NT2/D1 (cell line): ENCODE measurements around the gene ZNF71.

Experiments
- SUZ12 ChIP-seq: IDR thresholded peaks from 2 replicates; pipeline ENCODE4 v1.6.1; 2011; ENCODE audit not compliant: insufficient read length, insufficient read depth; ENCODE audit errors: extremely low read depth
- ZNF274 ChIP-seq: IDR thresholded peaks from 2 replicates; pipeline ENCODE4 v1.6.1; 2011; ENCODE audit warnings: mild to moderate bottlenecking, low read depth, low read length

DNA sequence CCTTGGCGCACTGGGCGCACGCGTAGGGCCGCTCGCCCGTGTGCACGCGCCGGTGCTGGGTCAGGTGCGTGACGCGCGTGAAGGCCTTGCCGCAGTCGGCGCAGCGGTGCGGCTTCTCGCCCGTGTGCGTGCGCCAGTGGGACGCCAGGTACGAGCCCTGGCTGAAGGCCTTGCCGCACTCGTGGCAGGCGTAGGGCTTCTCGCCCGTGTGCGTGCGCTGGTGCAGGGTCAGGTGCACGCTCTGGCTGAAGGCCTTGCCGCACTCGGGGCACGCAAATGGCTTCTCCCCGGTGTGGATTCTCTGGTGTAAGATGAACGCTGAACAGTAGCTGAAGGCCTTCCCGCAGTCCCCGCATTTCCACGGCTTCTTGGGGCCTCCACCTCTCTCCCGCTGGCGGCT is 69.4 kb downstream of the ZNF71 start:
- TF ChIP-seq ZNF274 (no peak), SUZ12 (no peak)
